Stimulated activated CD4-positive, alpha-beta T cell treated with anti-CD3 and anti-CD28 coated beads, Interleukin-2, amount 100 ng/mL, for 48 hours (primary cell): ENCODE measurements around the gene PLSCR5.

Source experiments
- DNase-seq, 2 donors: peaks; one replicate each; pipeline ENCODE4 v3.0.0-alpha.2; 2020

PLSCR5 gene

DNA sequence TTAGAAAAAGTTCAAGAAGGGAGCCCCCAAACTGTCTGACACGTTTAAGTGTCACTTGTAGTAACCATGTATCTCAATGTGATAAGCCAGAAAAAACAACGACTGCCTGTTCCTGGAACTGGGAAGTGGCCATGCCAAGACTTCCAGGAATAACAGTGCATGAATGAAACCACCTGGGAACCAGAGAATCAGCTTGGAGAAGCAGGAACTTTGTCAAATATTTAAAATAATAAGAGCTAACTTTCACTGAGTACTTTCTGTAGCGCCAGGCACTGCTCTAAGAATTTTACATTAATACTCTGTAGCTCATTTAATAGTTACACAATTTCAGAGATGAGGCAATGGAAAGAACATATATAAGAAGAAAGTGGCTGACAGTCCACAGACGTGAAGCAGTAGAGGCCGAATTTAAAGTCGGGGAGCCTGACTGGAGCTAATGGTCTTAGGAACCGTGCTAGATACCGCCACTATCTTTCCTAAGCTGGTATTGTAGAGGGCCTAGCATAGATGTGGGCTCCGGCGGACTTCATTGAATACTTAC lies 61.6 kb downstream of the PLSCR5 start:
- no peak for DNase-seq

DNA sequence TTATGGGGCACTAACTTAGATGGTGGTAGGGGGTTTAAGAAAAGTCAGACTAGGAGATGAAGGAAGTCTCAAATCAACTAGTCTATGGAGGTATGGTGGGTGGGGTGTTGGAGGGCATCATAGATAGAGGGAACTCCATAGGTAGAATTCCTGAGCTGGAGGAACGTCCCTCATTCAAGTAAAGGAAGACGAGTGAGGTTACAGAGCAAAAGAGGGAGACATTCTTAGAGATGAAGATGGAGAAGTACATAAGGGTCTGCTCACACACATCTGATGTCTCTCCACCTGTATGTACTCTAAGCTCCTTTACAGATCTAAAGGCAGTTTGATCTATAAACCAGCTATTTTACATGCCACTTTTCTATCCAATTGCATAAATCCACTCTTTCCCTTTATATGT lies 62.2 kb downstream of the PLSCR5 start:
- no peak for DNase-seq

DNA sequence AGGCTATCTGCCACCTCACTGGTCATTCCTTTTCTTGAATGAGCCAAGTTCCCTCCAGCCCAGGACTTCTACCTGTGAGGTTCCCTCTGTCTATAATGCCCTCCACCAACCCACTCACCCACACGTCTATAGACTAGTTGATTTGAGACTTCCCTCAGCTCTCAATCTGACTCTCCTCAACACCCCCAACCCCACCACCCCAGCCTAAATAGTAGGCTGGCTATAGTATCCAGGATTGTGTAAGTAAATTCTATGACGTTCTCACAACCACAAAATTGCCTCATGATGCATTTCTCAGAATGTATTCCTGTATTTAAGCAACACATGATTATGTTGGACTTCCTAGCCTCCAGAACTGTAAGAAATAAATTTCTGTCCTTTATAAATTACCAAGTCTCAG lies 63.0 kb downstream of the PLSCR5 start:
- no peak for DNase-seq

DNA sequence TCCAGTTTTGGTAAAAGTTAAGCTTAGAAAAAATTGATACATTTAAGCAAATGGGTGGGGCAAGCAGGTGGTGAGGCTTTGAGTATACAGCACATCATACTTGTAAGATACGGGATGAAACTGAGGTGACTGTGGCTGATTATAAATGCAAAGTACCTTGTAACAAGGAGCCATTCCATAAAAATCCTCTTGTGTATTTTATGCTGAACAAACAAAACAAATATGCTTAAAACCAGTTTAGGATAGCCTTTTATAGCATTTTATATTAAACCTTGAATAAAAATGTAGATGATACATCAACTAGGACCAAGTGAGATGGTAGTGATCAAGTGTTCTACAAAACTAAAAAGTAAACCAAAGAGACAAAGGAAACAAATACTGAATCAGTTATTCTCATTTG lies 64.2 kb downstream of the PLSCR5 start:
- no peak for DNase-seq

DNA sequence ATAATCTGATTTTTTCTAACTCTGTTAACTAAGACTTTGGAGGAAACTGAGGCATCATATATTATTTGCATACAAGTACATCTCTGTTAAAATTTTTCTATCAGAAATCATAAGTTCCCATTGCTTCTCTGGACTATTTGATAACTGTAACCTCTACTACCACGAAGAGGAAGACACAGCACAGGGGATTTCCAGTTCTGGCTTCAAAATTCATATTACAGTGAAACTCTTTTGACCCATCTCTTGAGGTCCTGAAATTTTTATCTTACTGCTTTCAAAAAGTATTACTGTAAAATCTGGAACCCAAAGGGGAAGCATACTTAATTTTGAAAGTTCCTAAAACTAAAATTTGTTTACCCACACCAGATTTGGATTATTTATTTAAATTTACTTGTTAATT lies 64.9 kb downstream of the PLSCR5 start:
- no peak for DNase-seq

DNA sequence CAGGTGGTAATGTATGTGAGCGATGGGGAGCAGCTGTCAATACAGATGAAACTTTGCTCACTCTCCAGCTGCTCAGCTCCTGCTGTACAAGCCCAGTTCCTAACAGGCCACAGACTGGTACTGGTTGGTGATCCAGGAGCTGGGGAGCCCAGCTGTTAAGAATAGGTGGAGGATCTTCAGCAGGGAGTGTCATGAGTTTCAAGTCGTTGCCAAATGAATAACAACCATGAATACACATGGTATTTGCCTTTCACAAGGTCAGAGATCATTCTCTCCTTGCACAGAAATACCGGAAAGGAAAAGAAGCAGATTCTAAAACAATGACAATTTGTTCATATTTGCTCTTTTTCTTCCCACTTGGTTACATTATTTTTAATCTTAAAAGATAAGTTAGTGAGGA lies 65.8 kb downstream of the PLSCR5 start:
- no peak for DNase-seq

DNA sequence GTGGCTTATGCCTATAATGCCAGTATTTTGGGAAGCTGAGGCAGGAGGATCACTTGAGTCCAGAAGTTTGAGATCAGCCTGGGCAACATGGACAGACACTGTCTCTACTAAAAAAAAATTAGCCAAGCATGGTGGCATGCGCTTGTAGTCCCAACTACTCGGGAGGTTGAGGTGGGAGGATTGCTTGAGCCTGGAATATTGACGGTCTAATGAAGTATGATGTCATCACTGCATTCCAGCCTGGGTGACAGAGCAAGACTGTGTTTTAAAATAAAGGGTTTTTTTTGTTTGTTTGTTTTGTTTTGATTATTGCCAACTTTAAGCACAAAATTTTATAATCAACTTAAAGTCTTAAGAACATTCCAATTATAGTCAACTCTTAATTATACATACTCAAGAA lies 67.5 kb downstream of the PLSCR5 start:
- DNase-seq = no peak

DNA sequence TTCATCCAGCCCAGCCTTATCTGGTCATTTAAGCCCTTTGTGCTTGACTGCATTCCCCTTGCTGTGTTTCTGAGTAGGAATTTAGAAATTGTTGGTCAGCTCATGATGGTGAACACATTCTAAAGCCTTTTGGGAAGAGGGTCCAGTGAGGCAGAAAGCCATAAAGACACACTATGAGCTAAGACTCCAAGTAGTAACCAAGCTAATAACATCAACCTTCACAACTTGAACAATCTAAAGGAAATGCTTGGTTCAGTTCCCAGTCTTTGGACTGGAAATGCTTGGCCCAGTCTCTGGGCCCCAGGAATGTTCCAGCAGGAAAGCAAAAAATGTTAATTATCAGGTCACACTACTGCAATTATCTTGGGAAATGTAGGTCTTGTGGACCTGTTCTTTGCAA lies 68.5 kb downstream of the PLSCR5 start:
- no peak for DNase-seq
